Uterus (tissue), 2 donors: ENCODE measurements around the gene RGL1.

Source experiments
- POLR2A ChIP-seq, 2 donors: fragments of 450-650 bp; IDR thresholded peaks; one replicate each; pipeline ENCODE4 v1.6.1; 2016; ENCODE audit warnings: antibody characterized with exemption in 2 of 2, mild to moderate bottlenecking in 1 of 2, moderate library complexity in 1 of 2
- TF ChIP-seq, protein P1 (sequence below), 4 experiments: fragments of 200-600 bp in 2 of 4; fragments of 450-650 bp in 2 of 4; sonication (generic) in 2 of 4; IDR thresholded peaks; one replicate each; pipeline ENCODE4 v1.5.1; 2016 to 2019; ENCODE audit warnings: antibody characterized with exemption in 4 of 4, mild to moderate bottlenecking in 2 of 4, moderate library complexity in 1 of 4

- no peak for TF ChIP-seq POLR2A (IDR thresholded peaks at IDR 0.05)
- TF ChIP-seq, protein P1, sequence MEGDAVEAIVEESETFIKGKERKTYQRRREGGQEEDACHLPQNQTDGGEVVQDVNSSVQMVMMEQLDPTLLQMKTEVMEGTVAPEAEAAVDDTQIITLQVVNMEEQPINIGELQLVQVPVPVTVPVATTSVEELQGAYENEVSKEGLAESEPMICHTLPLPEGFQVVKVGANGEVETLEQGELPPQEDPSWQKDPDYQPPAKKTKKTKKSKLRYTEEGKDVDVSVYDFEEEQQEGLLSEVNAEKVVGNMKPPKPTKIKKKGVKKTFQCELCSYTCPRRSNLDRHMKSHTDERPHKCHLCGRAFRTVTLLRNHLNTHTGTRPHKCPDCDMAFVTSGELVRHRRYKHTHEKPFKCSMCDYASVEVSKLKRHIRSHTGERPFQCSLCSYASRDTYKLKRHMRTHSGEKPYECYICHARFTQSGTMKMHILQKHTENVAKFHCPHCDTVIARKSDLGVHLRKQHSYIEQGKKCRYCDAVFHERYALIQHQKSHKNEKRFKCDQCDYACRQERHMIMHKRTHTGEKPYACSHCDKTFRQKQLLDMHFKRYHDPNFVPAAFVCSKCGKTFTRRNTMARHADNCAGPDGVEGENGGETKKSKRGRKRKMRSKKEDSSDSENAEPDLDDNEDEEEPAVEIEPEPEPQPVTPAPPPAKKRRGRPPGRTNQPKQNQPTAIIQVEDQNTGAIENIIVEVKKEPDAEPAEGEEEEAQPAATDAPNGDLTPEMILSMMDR (IDR thresholded peaks at IDR 0.05), result no peak
These were observed 9.3 kb downstream of the RGL1 start for GRCh38 chr1:183814121-183814681.
